Left hindlimb (tissue), 1 donor: ENCODE results near the gene TNFAIP3.

Experiments
- DNase-seq: peaks from one replicate; pipeline ENCODE4 v3.0.0-alpha.2; 2018

Gene TNFAIP3

DNA sequence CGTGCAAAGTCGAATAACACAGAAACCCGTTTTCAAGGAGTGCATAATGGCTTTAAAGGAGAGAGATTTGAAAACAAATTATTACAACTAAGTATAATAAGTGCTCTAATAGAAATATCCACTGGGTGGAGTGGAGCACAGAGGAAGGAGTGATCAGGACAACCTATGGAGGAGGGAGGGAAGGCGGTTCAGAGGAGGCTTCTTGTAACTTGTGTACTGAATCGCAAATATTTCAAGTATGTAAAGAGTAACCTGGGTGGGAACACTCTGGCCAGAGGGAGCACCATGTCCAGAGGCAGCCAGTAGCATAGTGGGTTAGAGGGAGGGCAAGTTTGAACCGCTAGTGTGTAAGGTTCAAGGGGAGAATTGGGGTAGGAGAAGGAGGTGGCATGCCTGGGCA lies 21.6 kb upstream of the TNFAIP3 start:
- DNase-seq, result no peak

DNA sequence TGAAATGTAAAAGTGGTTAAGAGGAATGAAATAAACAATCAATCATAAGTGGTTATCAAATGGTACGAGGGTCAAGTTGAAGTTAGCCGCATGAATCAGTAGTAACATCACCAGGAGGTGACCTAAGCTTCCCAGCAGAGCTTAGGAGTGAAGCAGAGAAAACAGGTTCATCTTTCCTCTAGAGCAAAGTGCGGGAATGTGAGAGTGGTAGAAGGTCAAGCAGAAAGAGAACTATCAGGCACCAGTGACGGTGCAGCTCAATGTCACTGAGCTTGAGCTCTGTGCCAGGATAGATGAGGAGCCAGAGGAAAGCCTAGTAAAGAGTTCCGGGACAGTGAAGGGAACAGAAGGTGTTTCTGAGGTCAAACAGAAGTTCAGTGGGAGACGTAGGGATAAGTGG lies 20.8 kb upstream of the TNFAIP3 start:
- no peak for DNase-seq

DNA sequence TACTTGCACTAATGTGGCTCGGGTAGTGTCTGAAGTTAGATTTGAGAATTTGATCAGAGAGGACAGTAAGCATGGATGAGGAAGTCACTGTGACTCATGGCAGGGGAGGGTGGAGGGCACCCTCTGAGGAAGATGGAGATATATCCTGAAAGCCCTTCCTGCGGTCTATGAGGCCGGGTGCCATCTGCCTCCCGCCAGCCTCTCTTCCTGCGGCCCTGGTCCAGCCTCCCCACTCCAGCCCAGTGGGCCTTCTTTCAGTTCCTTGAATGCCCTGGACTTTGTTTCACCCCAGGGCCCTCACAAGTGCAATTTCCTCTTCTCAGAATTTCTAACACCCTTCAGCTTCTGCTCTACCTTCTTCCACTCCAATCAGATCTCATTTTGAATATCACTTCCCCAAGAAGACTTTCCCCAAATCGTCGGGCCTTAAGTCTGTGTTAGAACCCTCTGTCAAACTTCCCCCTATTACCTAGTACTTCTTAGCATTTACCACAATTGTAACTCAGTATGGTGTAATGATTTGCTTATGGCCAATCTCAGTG lies 20.2 kb upstream of the TNFAIP3 start:
- no peak for DNase-seq

DNA sequence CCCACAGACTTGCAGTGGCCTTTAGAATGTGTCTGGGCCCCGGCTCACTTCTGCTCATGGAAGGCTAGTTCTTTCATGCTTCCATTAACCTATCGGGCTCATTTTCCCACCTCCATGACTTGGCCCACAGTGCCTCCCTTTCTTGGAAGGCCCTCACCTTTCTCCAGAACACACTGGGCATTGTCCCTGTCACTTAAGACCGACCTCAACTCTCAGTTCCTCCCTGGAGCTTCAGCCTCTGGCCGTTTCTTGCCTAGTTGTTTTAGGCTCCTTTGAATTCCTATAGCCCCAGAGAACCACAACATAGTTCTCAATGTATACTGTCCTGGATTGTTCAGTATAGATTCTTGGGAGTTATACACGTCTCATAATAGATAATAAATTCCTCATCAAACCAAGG lies 19.3 kb upstream of the TNFAIP3 start:
- DNase-seq, result no peak

DNA sequence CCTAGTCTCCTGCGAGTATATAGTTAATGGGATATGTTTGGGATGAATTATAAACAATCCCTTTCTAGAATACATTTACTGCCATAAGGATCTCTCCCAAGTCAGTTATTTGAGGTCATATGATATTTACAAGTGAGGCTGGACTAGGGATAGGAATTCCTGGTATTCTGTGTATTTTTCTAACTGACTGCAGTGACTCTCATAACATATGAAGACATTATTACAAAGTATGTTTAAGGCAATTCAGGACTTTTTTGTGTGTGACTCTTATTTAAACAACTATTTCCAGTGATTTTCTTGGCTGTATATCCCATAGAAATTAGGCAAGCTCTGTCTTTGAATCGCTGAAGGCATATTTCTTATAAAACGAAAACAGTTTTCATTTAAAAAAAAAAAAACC lies 18.4 kb upstream of the TNFAIP3 start:
- DNase-seq, result no peak

DNA sequence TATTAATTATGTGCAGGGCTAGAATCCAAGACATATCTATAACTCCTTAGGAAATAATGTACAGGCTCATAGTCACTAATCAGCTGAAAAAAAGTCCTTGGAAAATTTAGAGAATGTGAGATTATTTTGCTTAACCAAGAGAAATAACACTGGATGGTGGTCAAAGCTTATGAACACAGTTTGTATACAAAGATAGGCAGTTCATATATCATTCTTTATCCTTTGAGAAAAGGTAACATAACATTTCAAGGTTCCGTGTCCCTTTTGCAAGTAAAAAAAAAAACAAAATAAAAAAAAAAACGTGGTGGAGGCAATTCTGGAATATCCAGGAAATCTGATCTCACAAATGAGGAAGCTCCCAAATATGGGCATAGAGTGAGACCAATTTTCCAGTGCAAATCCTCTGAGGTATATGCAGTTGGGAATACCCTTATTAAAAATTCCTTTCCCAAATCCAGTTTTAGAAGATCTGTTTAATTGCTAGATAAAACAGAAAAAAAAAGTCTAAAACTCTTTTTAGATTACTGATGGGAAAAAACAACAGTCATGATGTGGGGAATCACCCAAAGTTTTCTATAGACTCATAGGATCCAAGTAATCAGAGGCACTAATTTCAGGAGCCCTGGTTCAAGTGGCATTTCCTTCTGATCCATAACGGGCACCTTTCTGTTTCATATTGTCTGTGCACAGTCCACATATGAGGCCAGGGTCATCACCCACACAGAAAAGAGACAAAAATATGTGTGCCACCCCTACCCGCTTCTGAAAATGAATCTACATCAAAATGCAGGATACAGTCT lies 17.7 kb upstream of the TNFAIP3 start:
- DNase-seq, result no peak

DNA sequence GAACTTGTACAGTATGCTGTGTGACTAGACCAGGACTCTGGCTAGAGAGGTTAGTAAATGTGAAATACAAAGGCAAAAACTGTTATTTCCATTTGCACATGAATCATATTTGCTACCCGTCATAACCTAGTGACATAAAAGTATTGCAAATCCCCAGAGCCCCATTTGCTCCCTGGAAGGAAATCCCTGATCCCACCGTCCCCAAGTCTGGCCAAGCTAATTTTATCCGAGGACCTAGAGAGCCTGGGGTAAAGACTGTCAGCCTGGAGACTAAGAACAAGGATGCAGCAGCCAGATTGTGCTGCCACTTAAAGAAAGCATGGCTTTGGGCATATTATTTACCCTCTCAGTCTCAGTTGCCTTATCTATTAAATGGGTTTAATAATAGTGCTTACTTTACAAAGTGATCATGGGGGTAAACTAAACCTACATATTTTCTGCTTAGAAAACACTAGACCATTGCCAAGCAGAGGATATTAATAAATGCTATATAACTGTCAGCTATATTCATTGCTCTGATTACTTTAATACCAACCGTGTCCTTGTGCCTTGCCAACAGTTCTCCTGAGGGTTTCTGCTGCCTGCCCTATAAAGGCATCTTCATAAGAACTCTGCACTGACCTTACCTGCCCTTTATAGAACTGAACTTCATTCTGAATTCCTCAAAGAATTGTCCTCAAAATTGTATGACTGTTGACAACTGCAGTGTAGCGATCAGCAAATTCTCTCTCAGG lies 16.9 kb upstream of the TNFAIP3 start:
- DNase-seq, result no peak

DNA sequence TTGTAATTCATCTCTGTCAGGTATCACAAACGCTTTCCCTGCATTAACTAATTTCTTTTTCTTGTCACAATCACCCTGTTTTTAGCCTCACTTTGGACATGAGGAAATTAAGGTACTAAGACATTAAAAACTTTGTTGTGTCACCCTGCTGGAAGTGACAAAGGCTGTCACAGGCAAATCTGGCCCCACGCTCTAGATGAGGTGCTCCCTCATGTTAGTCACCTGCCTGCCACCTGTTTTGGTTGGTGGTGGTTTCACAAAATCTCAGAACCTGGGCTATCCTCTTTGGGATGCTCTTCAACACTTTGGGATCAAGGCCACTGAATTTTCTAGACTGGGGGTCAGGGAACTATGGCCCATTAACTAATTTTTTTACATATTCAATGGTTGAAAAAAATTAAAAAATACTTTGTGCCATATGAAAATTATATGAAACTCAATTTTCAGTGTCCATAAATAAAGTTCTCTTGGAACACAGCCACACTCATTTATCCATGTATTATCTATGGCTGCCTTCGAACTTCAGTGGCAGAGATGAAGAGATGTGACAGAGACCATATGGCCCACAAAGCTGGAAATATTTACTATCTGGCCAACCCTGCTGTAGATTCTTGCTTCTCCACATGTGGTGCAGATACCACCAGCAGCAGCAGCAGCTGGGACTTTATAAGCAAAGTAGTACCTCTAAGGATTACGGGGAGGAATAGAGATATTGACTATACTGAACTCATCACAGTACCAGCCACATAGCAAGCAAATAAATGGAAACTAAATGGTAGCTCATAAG lies 16.1 kb upstream of the TNFAIP3 start:
- DNase-seq, result no peak

DNA sequence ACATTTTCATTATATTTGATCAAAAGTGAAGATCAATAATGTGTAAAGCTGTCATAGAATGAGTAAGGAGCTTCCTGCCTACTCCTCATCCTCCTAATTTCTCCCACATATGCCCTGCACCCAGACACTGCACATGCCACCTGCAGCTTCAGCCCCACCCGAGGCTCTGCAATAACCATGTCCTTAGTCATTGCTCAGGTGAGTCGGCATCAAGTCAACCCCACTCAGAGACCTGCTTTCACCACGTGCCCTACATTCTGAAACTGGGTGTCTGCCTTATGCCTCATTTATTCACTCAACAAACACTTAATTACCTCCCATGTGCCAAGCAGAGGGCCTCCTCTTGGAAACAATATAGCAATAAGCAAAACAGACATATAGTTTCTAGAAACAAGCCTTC lies 15.4 kb upstream of the TNFAIP3 start:
- no peak for DNase-seq

DNA sequence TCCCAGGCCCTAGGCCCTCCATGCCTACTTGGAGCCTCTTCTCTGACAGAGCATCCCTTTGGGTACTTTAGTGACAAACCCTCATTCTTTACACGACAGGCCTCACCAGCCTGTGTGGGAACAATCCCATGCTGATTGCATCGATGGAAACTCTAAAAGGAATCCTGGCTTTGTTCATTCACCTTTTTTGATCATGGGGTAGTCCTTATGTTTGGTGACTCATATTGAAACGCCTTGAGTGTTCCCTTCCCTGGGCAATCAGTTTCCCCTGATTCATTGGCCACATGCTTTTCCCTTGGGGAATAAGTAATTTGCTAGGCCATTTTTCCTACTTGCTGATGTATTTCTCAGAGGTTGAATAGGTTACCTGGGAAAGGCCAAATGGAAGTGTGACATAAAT lies 14.7 kb upstream of the TNFAIP3 start:
- DNase-seq, result no peak

DNA sequence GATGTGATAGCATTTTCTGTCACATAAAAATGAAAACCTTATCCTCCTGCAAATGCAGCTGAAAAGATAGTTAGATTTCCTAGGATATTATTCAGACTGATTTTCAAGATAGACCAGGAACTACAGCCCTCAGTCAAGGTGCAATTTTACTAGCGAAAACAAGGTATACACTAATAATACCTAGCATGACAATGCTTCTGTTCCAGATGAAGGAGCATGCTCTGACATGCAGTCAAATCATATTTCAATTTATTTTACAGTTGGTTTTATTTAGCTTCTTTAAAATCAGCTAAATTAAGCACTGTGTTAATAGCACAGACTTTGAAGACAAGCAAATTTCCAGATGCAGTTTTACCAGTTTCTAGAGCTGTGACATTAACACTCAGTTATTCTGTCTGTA lies 14.2 kb upstream of the TNFAIP3 start:
- DNase-seq, result no peak

DNA sequence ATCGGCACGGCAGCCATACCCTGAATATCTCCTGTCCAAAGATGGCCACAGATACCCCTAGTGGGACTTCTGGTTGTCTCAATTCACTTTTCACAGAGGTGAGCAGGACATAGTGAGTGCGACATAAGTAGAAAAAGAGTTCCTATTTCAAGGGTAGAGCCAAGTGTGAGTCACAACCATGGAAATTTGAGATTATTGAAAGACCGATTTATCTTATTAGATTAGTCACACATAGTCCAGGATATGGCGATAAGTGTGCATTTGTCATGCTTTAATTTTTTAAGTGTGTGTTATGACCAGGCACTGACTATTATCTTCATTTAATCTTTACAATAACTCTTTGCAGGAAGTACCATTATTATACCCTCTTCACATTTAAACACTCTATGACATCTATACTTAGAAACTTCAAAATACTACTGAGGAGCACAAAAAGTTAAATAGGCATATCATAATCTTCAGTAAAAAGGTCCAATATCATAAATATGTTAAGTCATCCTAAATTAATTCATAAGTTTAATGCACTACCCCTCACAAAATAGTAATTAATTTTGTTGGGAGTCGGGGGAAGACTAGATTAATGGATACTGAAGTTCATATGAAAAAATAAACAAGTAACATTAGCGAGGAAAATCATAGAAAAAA lies 13.4 kb upstream of the TNFAIP3 start:
- no peak for DNase-seq

DNA sequence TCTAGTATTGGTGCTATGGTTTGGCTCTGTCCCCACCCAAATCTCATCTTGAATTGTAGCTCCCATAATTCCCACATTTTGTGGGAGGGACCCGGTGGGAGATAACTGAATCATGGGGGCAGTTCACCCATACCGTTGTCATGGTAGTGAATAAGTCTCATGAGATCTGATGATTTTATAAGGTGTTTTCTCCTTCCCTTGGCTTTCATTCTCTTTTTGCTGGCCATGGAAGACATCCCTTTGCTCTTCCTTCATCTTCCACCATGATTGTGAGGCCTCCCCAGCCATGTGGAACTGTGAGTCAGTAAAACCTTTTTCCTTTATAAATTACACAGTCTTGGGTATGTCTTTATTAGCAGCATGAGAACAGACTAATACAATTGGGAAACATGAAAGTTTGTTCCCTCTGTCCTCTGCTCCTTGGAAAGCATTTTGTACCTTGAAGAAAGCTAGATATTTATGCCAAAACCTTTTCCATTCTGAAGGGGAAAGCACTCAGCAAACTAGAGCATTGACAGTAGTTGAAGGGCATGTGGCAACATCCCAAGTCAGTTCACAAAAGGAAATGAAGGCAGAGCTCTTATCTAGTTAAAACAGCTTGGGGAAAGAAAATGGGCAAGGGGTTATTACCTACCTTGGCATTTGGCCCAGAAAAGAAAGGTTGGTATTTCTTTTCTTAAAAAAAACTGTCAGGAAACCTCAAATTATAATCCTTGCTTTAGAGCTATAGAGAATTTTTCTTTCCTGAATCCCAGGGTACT lies 10.7 kb upstream of the TNFAIP3 start:
- DNase-seq, result no peak

DNA sequence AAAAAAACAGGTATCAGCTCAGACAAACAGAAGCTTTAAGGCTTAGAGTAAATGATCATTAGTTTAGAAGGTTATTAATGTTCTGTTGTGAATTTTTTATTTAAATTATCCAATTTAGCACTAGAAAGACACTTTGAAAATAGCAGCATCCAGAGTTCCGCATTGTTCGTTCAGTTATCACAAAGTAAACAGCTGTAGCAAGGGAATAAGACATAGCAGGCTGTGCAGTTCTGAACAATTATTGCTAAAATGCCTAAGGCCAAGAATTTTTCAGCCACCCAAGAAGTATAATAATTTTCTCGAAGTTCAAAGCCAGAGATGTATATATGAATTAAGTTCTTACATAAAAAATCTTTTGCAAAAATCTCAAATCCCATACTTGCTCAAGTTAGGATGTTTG lies 8.0 kb upstream of the TNFAIP3 start:
- DNase-seq, result no peak

DNA sequence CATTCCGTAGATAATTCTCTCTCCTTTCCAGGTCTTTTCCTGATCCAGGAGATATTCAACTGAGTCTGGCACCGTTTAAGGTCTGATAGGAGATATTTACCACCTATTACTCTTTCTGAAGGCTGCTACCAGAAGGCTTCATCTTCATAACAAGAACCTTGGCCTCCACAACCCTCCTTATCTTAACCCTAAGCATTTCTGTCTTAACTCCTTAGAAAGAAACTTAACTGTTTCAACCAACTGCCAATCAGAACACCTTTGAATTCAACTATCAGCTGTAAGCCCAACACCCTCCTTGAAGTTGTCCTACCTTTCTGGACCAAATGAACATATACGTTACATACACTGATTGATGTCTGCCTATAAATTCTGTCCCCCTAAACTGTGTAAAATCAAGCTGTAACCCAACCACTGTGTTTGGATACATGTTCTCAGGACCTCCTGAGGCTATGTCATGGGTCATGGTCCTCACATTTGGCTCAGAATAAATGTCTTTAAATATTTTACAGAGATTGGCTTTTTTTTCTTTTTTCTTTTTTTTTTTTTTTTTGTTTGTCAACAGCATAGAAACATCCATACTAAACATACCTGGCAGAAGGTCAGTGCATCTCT lies 6.6 kb upstream of the TNFAIP3 start:
- no peak for DNase-seq

DNA sequence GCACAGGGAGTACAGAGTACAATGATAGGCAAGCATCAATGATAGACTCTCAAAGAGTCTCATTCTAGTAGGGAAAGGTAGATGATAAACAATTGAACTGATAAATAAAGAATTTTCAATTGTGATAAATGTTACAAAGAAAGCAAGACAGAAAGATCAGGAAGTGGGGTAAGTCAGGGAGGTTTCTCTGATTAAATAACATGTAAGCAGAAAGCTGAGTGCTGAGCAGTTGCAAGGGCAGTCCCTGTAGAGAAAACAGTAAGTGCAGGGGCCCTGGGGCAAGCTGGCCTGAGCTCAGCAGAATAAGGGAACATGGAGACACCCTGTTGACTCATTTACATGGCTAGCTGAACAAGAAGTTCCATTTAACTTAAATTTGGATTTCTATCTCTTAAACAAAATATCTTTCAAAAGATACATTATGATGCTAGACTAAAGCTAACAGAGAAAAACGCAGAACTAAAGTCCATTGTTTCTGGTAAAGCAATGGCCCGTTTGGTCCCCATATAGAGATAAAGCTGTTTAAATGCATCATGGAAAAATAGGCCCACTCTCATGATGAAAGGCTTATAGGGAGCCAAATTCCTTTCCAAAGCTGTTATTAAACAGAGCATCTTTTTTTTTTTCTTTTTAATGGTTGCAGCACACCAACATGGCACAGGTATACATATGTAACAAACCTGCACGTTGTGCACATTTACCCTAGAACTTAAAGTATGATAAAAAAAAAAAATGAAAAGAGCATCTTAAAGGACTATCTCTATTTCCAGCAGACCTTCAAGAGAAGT lies 5.3 kb upstream of the TNFAIP3 start:
- no peak for DNase-seq

DNA sequence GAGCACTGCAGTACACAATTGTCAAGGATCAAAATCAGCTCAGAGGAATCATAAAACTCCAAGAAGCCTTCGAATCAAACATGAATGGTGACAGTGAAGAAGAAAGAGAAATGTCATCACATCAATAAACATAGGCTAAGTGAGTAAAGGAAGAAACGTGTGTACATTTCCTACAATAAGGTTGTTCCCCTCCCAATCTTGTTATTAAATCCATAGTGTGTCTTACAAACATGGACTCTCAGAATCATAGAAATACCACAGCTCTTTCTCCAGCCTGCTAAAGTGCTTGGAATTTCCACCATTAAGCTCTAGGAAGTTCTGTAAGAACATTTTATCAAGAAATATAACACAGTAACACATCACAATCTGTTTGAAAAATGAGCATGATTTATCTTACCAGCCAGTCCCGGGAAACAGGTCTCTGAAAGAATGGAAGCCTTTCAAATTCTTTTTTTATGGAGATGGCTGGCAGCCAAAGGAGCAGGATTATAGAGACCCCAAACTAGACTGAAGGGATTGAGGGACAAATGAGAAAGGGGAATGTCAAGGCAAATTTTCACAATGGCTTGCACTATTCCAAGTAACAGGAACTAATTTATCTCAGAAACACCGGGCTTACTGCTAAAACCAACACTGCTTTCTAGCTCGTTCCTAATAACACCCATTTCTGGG lies 4.5 kb upstream of the TNFAIP3 start:
- no peak for DNase-seq

DNA sequence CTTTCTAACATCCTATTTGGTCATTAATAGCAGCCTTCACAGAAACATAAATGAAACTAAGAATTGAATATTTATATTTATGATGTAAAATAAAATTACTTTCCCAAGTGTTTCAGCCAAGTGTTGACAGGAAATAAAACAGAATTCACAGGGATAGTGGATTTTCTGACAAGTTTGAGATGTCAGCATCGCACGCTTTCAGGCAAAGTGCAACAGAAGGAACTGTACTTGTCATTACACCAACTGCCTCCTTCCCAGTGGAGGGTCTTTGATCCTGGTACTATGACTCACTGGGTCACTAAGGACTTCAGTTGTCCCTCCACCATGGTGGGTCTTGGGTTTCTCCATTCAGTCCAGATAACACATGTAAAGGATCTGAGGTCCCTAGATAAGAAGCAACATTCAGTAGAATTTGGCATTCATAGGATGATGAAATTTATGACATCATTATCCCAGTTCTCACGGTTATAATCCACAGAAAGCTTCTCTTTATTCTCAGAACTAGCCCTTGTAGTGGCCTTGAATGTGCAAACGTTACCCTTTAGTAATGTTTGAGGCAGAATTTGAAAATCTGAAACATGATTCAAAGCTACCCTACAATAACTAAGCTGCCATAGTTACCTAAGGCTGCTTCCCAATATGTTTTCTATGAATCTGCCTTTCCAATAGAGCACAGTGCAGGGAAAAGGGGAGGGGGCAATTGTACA lies 3.8 kb upstream of the TNFAIP3 start:
- DNase-seq, result no peak

DNA sequence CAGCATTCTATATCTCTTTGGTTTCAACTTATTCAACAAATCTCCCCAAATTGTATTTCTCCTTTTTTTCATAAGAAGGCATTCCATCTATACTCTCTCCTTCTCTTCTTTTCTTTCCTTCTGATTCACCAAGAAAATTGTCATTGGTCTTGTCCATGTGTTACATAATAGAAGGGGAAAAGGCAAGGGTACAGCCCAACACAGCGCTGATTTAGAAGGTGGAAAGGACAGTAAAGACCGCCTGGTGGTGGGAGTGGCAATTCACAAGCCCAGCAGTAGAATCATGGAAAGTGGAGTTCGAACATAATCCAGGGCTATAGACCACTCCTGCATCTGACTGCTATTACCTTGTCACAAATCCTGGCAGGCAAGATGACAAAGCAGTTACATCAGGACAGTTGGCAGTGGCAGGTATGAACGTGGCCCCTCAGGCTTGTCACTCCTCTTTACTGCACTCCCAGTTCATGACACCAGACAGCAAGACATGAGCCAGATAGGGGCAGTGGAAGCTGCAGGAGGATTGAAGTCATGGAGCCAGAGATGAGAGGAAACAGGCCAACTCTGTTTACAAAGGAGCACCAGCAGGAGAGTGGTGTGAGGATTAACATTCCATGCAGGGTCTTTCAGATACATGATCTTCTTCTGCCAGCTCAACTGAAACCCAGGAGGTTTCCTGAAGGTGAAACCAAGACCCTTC lies 2.1 kb upstream of the TNFAIP3 start:
- DNase-seq, result no peak
